PC-3 (cell line): Measurements from ENCODE around the gene GPR132.

Experiments used
- EZH2 ChIP-seq: fragments of 300-600 bp; sonication (generic); IDR thresholded peaks from one replicate; pipeline ENCODE4 v1.6.1; 2017; ENCODE audit warnings: antibody characterized with exemption, mild to moderate bottlenecking, low read length; ENCODE audit not compliant: unreplicated experiment
- EZH2phosphoT487 ChIP-seq: fragments of 300-600 bp; sonication (generic); IDR thresholded peaks from 2 replicates; pipeline ENCODE4 v1.6.1; 2018; ENCODE audit warnings: mild to moderate bottlenecking, antibody characterized with exemption, low read length, borderline replicate concordance
- TF ChIP-seq, protein P1 (sequence below): fragments of 300-600 bp; sonication (generic); conservative IDR thresholded peaks from 2 replicates; pipeline ENCODE4 v1.5.1; 2017; ENCODE audit warnings: antibody characterized with exemption, low read depth, mild to moderate bottlenecking, low read length

DNA sequence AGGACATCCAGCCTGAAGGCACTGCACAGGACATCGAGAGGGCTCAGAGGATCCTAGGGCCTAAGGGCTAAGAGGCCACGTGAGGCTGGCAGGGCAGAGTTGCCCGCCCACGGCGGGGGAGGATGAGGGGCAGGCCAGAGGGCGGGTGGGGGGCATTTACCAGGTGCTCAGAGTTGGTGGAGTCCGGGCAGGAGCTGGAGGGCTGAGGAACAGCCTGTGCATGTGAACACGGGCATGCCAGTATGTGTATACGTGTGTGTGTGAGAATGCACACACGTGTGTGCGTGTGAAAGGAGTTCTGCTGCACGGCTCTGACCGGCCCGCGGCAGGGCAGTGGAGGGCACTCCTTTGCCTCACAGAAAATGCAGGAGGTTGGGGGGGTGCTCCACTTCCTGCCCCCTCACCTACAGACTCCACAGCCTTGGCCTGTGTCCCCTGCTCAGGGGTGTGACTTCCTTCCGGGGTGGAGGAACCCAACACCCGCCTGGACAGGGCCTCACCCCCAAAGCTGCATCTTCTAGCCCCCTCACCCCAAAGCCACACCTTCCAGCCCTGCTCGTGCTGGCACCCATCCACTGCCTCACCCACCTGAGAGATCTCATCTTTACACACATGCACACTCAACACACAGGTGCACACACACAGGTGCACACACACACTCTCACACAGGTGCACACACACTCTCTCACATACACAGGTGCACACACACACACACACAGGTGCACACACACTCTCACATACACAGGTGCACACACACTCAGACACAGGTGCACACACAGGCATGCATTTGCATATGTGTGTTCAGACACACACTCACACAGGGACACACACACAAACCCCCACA is 11.8 kb upstream of the GPR132 start:
- no peak for TF ChIP-seq EZH2
- TF ChIP-seq, protein P1, sequence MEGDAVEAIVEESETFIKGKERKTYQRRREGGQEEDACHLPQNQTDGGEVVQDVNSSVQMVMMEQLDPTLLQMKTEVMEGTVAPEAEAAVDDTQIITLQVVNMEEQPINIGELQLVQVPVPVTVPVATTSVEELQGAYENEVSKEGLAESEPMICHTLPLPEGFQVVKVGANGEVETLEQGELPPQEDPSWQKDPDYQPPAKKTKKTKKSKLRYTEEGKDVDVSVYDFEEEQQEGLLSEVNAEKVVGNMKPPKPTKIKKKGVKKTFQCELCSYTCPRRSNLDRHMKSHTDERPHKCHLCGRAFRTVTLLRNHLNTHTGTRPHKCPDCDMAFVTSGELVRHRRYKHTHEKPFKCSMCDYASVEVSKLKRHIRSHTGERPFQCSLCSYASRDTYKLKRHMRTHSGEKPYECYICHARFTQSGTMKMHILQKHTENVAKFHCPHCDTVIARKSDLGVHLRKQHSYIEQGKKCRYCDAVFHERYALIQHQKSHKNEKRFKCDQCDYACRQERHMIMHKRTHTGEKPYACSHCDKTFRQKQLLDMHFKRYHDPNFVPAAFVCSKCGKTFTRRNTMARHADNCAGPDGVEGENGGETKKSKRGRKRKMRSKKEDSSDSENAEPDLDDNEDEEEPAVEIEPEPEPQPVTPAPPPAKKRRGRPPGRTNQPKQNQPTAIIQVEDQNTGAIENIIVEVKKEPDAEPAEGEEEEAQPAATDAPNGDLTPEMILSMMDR, result no peak
- TF ChIP-seq EZH2phosphoT487, result no peak
